GM20431 (cell line): ENCODE results near the gene CADM1.

Experiments
- in situ Hi-C: fragments of 300-500 bp; cut with MseI, MboI; formaldehyde crosslinking; loops from one replicate; pipeline ENCODE4 v1.15.0; 2020; ENCODE audit warnings: low sequenced_read_pairs; ENCODE audit not compliant: unreplicated experiment

Gene CADM1

DNA sequence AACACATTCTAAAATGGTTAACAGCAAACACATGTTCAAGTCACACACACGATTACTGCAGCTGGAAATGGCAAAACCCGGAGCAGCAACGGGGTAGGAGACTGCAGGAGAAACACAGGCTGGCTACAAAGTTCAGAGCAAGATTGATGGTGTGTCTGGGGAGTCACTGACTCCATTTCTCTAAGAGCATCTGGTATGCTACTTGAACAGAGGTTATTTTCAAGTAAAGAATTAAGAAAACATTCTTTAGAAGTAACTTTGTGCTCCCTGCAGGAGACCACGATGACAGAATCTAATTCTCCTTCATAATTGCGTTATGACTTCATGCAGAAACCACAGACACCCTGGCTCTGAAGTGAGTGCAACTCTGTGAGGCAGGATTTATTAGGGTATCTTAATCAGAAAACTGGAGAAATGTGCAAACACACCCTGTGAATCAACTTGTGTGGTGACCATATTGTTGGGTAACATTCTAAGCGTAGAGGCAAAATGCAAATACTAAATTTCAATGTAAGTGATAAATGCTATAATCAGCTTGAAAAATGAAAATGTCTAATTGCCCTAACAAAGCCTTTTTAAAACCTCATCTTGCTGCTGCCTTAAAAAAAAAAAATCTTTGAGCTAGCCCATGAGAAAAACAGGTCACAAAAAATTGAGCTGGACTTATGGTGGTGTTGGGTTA is 303.0 kb downstream of the CADM1 start:
- in situ Hi-C loops = no loop called here

DNA sequence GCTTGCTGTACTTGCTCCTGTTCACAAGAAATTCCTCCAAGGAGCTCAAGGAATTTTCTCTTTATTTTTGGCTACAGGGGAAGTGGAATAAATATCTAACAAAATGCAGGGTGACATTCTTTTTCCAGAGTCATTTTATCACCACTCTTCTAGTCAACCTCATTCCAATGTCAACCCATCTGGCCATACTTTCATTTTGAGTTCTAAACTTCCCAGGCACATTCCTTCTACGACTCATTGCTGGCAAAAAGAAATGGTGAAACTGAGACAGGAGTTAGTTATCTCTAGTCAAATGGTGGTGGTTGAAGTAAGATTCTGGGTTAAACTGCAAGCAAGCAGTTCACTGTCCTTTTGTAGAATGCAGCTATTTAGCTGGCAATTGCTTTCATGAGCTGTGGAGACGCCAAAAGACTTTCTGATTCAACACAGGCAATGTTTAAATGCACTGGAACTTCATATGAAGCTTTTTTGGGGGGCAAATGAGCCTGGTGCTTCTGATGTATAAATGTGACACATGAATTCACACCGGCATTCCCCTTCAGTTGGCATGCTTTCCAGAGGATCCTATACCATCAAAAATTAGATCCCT is 304.6 kb downstream of the CADM1 start:
- in situ Hi-C loops = no loop called here

DNA sequence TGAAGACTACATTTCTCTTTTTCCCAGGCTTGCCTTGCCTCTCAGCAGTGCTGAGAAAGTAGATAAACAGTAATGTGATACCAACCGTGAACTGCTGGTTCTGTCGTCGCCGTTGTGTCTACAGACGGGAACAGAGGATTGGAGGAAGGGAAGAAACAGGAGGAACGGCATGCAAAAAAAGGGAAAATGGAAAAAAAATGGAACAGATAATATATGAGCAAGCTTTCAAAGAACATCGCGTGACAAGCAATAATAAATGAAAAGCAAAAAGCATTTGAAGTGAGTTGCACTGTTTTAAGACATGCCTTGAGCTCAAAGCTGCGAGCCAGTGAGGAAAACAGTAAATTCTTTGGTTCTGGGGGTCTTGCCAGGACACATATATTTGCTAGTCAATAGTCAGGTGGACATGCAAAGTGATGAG is 305.9 kb downstream of the CADM1 start:
- in situ Hi-C loops = no loop called here

DNA sequence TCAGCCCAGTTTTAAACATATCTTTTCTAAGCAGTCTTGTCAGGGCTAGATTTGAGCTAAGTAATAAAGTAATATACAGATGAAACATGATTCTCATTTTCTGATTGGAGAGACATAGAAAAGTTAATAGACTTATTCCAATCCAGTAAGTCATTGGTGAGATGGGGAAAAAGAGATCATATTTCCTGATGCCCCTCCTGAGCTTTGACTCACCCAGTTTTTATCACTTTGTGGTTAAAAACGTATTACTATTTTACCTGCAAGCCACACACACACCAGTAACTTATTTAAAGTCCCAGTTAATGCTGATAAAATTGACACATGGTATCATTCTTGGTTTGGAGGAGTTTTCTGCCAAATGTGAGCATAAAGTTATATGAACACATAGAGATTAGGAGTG is 306.8 kb downstream of the CADM1 start:
- in situ Hi-C loops = no loop called here

DNA sequence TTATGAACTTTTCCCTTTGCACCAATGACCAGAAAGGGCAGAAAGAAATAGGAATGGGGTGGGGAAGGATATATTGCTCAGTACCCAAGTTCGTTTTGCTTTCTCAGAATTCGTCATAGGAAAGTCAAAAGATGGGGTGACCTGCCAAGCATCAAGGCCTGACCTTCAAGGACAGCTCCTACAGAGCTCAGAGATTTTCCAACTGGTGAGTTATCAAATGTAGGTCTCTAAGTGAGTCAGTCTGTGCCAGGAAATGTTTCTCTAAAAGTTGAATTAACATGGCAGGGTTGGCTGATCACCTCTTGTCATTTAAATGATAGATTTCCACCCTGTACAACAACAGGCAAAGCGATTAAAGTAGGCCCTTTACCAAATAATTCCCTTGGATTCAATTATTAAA is 307.2 kb downstream of the CADM1 start:
- in situ Hi-C loops = no loop called here

DNA sequence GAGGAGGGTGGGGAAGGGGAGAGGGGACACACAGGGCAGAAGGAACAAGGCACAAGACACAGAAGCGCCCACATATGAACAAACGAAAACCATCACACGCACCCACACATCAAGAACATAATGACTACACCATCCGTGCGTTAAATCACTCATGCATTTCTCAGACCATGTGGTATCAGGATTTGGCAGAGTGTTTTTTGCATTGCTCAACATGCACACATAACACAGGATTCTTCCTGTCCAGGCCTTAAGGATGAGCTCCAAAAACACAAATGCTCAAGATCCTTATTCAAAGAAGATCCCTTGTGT is 309.5 kb downstream of the CADM1 start:
- in situ Hi-C loops = no loop called here

DNA sequence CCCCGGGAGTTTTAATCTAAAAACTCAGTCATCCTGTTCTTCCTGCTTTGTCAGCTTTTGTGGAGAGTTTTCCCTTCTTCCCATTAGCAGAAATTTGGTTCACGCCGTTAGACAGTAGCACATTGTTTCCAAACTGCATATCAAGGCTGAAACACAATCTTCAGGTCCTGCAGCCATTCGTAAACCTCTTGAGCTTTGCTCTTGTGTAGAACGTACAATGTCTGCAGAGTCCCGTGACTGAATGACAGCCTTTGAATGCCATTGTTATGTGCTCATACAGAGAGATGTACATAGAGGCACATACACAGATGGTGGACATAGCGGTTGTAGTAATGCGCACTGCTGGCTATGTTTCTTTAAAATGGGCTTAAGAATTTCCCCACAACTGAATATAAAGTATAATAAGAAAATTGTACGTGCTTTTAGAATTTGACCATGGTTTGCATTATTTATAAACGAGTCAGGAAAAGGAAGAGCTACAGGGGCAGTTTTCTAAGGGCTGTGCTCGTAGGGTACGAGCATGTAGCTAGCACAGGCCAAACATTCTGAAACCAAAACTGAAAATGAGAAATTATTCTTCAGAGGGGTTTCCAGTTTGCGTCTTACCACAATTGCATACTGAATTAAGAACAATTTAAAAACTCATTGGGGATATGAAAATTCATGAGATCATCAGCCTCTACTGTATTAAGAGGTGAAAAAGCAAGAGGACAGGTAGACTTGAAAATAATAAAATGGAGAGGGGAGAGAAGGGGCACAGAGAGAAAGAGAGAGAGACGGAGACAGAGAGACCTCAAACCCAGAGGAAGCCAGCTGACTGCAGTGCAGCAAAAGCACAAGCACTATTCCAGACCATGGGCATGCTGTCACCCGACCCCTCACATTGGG is 310.1 kb downstream of the CADM1 start:
- in situ Hi-C loops = no loop called here

DNA sequence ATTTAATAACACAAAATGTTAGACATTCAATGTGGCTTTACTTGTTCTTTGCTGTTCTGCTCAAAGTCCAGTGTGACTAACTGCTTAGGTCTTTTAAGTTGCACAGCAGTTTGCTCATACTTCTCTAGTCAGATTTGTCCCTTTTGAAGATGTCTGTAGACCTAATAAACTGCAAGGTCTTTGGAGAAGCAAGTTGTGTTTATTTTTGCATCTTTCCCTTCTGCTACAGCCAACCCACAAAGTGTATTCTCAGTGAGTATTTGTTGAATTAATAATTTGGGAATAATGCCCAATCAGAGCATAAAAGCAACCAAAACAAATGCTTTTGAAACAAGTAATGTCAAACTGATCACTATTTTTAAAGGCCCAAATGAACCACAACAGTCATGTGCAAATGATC is 312.5 kb downstream of the CADM1 start:
- in situ Hi-C loops = no loop called here

DNA sequence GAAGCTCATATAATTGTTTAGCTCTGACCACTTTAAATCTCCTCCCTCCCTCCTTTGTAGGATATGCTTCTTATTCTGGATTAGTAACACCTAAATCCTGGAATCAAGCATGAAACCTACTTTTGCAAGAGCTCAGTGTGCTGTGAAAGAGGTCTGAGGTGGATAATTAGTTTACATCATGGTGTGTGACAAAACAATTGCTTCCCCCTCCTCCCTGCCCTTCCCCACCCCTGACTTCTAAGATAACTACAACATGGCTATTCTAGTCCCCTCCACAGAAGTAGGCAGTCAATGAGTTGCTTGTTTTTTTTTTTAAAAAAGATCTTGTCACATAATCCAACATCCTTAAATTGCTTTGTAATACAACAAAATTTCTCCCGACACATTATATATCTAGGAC is 314.0 kb downstream of the CADM1 start:
- in situ Hi-C loops = no loop called here

DNA sequence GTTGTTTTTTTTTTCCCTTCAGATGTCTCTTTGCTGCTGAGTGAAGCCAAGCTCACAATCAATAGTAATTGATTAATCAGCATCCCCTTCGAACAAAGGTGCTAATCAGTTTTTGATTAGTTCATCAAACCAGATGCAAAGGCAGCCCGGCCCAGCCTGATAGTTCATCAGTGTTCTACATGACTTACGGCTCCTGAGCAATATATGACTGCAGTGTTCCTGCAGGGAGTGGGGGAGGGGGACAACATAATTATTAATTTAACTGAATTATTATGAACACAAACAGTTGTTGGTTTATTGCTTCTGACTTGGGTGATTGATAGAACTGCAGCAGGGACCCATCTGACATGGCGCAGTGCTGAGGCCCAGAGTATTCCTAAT is 315.3 kb downstream of the CADM1 start:
- in situ Hi-C loops = no loop called here

DNA sequence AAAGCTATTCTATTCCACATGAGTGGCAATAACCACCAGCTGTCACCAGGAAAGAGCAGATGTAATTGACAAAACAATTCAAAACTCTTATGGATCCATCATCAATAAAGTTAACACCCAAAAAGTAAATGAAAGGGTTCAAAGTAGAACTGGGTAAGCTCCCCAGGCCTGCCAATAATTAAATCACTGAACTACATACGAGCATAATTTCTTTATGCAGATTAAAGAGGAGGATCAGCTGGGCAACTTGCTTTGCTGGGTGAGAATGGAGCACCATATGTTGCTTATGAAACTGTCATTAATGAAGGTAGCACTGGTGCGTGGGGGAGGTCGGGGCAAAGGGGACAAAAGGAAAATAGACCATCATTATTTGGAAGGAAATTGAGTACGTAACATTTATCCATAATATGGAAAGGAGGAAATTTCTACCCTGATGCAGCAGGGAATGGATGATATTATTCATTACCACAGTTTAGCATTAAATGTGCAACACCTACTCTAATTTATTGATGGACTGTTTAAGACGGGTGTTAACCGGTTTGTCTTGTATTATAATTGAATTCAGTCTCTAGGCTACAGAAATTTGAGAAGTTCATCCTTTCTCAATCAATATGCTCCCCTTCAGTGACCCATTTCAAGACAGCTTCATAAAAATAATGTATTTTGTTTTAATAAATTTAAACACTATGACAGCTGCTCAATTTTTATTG is 315.9 kb downstream of the CADM1 start:
- in situ Hi-C loops = no loop called here

DNA sequence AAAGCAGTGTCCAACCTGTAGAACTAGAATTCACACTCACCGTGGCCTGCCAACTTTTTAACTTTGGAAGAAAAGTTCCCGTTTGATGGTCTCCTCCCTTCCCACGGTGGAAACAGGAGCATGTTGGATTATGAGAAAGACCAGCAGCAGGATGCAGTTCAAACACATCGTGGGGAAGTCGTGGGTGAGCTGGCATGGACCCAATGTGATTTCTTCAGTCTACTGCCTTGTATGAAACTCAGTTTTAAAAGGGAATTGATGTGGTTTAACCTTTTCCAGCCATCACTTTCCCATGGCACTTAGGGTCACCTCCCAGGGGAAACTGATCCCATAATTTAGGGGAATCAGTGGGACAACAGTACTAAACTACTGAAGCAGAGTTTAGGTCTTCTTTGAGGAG is 318.3 kb downstream of the CADM1 start:
- in situ Hi-C loops = no loop called here

DNA sequence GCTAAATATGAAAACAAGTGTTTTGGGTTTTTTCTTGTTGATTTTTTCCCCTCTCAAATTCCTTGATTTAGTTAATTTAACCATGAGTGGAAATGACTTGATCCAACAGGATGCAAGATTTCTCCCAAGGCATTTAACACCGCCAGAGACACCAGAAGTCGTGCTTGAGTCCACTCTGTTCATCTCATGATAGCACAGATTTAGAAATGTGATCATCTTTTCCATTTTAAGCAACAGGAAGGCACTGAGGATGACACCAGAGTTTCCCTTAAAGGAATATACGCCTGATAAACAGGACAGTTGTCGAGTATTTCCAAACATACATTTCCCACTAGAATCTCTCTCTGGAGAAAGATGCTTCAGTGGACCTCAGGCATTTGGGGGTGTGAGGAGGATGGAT is 318.7 kb downstream of the CADM1 start:
- in situ Hi-C loops = no loop called here

DNA sequence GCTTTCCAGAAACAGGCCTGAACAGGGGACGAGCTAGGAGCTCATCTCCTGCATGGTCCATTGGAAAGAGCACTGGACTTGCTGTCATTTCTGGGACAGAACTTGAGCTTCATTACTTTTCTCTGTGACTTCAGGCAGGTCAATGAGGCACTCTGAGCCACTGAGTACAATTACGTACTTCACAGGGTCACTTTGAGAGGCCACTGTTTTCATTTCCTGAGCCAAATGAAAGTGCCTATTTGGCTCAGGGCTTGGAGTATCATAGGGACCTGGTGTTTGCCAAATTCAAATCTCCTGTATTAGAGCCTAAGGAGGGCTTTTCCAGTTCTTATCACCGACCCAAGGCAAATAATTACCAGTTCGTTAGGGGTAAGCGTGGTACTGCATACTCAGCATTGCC is 319.3 kb downstream of the CADM1 start:
- in situ Hi-C loops = no loop called here

DNA sequence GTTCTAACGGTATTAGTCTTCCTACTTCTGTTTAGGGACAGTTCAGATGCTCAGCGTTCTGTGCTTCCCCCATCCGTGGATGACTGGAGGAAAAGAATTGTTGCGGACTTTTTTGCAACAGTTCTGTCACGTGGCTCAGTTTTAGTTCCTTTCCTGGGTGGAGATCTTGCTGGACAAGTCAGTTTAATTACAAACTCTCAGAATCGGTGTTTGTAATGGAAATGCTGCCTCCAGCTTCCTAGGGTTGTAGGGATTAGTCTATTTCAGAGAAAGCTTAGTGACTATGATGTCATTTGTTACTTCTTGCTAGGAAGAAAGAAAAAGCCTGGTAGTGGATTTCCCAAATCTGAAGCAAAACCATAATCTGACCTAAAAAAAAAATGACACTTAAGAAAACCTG is 320.4 kb downstream of the CADM1 start:
- in situ Hi-C loops = no loop called here

DNA sequence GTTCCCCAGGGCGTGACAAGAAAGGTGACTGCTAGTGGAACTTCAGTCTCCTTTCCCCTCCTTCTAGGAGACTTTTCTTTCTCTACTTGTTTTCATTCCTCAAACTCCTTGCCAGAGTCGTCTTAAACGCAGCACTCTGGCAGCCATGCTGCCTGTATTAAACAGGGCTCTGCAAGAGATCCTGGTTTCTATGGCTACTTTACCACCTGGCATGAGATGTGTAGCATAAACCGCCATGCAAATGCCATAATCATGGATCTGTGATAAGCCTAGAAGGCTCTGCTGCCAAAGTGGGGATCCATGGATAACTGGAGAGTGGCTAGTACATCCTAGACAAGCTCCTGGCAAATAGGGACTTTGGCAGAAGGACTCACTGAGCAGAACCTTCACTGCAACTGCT is 321.1 kb downstream of the CADM1 start:
- in situ Hi-C loops = no loop called here

DNA sequence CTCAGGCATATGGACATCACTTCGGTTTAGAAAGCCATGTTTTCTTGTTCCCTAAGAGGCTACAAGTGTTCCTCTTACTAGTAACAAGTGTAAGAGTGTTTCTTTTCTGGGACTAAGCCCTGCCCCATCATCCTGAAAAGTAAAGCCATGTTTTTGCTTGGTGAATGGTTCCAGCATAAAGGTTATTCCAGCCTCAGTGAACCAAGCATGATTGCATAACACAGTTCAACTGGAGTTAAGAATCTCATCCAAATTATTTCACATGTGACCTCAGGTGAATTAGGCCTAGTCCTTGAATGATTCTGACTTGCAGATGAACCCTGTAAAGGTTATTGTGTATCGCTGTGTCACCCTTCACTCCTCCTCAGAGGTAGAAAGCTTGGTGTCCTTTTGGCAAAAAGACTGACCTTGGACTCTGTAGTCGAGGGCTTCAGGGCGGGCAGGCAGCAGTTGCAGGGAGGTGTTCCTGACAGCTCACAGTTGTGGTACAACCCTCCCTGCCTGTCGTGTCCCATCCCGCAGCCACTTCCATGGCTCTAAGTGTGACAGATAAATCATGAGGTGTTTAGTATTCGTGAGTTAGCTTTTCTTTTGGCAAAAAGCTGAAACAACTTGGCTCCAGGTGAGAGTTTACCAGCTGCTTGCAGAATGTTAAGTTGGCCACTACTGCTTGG is 321.8 kb downstream of the CADM1 start:
- in situ Hi-C loops = no loop called here

DNA sequence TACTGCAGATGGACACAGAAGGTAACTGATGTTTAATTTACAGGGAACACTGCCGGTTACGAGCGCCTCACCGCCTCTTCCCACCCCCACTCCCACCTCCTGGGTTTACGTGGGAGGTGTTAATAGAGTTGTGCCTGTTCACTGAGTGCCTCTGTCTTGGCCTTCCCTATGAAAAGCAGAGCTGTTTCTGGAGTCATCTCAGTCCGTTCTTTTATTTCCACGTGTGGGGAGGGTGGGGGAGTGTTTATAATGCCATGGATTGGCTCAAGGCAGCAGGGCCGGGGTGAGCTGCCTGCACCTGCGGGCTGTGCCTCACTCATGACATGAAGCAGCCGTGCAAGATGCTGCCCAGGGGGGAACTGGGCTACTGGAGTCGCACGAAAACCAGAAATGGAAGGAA is 322.7 kb downstream of the CADM1 start:
- in situ Hi-C loops = no loop called here

DNA sequence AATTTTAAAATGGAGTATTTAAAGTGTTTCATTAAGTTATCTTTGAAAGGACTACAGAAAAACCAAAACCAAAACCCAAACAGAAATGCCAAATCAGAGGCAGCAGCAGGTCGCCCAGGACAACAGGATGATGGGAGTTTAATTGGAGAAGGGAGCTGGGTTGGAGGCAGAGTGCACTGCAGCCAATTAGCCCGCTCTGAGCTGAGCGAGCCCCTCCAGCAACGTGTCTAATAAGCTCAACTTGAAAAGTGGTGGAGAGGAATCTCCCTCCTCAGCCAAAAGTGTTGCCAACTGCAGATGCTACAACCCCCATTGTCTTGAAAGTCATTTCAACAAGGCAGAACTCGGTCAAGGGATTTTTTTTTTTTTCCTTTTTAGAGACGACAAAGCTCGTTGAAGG is 323.9 kb downstream of the CADM1 start:
- in situ Hi-C loops = no loop called here

DNA sequence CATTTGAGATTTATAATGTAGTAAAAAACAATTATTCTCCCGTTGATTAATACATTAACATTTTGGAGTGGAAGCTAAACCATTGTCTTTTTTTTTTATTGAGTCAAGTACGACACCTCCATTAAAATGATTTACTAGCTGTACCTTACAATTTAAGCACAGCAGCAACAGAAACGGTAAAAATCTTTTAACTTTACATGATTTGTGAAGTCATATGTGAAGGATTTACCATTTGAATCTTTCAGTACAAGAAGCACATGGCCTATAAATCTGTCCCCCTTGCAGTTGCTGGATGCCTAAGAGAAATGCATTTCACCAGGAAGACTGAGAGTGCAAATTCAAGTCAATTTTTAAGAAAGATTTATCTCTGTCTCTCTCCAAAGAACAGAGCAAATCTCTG is 324.6 kb downstream of the CADM1 start:
- in situ Hi-C loops = no loop called here
